B cell (primary cell): ENCODE measurements around the gene AFAP1L1.

ENCODE experiments used
- CTCF ChIP-seq: fragments of 200-600 bp; IDR thresholded peaks from one replicate; pipeline ENCODE4 v1.8.0; 2022; ENCODE audit warnings: antibody characterized with exemption, mild to moderate bottlenecking
- EZH2 ChIP-seq: IDR thresholded peaks from 2 replicates; pipeline ENCODE4 v1.6.1; 2012; ENCODE audit warnings: borderline replicate concordance, low read depth, mild to moderate bottlenecking, moderate library complexity, low read length; ENCODE audit not compliant: insufficient read depth, poor library complexity, severe bottlenecking

- TF ChIP-seq CTCF: no peak
- TF ChIP-seq EZH2: no peak
Observed at GRCh38 chr5:149271195-149271715, 404 bp upstream of the AFAP1L1 start.
